Uterus (tissue), 4 donors: Measurements from ENCODE around the gene ITIH4. TPM values are rescaled to one million over a fixed set of nuclear protein-coding genes. Genes with fewer than 3 reads are reported as not detected.
A peak's percentile ranks its signal among the peaks of the same experiment; 100 is the strongest.

Source experiments
- DNase-seq, 2 donors: peaks; one replicate each; pipeline ENCODE4 v3.0.0-alpha.2; 2019 to 2020
- H3K27ac ChIP-seq, 2 donors: fragments of 200-600 bp; sonication (generic); 1 replicate in 1 of 2; 2 replicates in 1 of 2; pipeline ENCODE4 v1.5.1; 2016 to 2018
- H3K27me3 ChIP-seq, 2 donors: fragments of 200-600 bp; sonication (generic); one replicate each; pipeline ENCODE4 v1.5.1; 2018 to 2019; ENCODE audit warnings: control low read depth in 1 of 2
- H3K36me3 ChIP-seq, 2 donors: fragments of 200-600 bp; sonication (generic); one replicate each; pipeline ENCODE4 v1.5.1; 2019; ENCODE audit warnings: control low read depth in 1 of 2
- H3K4me1 ChIP-seq, 2 donors: fragments of 200-600 bp; sonication (generic); one replicate each; pipeline ENCODE4 v1.5.1; 2018 to 2019; ENCODE audit warnings: control low read depth in 1 of 2
- H3K4me3 ChIP-seq, 2 donors: fragments of 200-600 bp; sonication (generic); 1 replicate in 1 of 2; 2 replicates in 1 of 2; pipeline ENCODE4 v1.5.1; 2018 to 2019; ENCODE audit warnings: mild to moderate bottlenecking in 1 of 2
- H3K9me3 ChIP-seq, 2 donors: fragments of 200-600 bp; sonication (generic); one replicate each; pipeline ENCODE4 v1.5.1; 2019; ENCODE audit warnings: control low read depth in 1 of 2
- CTCF ChIP-seq, 4 experiments: fragments of 200-600 bp in 2 of 4; fragments of 450-650 bp in 2 of 4; sonication (generic) in 2 of 4; IDR thresholded peaks; one replicate each; pipeline ENCODE4 v1.5.1; 2016 to 2019; ENCODE audit warnings: antibody characterized with exemption in 4 of 4, mild to moderate bottlenecking in 2 of 4, moderate library complexity in 1 of 4
- POLR2A ChIP-seq, 2 donors: fragments of 450-650 bp; IDR thresholded peaks; one replicate each; pipeline ENCODE4 v1.6.1; 2016; ENCODE audit warnings: antibody characterized with exemption in 2 of 2, mild to moderate bottlenecking in 1 of 2, moderate library complexity in 1 of 2
- intact Hi-C: fragments of 100-400 bp; cut with DNase I; formaldehyde crosslinking; loops from one replicate; pipeline ENCODE4 v1.15.1; 2023; ENCODE audit warnings: low total_unique reads
- total RNA-seq, 4 donors: library from RNA; depleted of rRNA in 3 of 4; stranded (reverse); fragments of >200 nt in 3 of 4; gene quantifications; one replicate each; pipeline versions ENCODE4 v1.1.0 to v1.2.4, GENCODE V29; 2014 to 2023
- donor health status: DM: yes; HTN: yes; CAD: no.

The ITIH4 gene
- total RNA-seq, 4 donors from 2014 or later, result 0.26 to 8.7 (median 6.9) TPM

GRCh38 chr3:52829906-52830463 is 487 bp downstream of the ITIH4 start:
- Histone ChIP-seq H3K4me1 (no peaks in the 10 kb centered on the region), H3K27ac (peak overlapping the region in 1 of 2 donors; percentile 55), H3K4me3 (no peak overlapping the region), H3K36me3 (no peaks in the 10 kb centered on the region), H3K9me3 (no peaks in the 10 kb centered on the region), H3K27me3 (no peaks in the 10 kb centered on the region)
- no peak for TF ChIP-seq POLR2A (IDR thresholded peaks at IDR 0.05)
- TF ChIP-seq CTCF (IDR thresholded peaks at IDR 0.05), result no peak
- no peak for DNase-seq
- intact Hi-C loops, result no loop called here

GRCh38 chr3:52829482-52829881 is 990 bp downstream of the ITIH4 start:
- H3K27ac ChIP-seq, result no peak overlapping the region
- no peaks in the 10 kb centered on the region for H3K27me3 ChIP-seq
- TF ChIP-seq CTCF (IDR thresholded peaks at IDR 0.05) (no peak), POLR2A (IDR thresholded peaks at IDR 0.05) (no peak)
- intact Hi-C loops, result no loop called here
- no peak overlapping the region for H3K4me3 ChIP-seq
- DNase-seq, result no peak
- no peaks in the 10 kb centered on the region for H3K4me1 ChIP-seq
- H3K9me3 ChIP-seq, result no peaks in the 10 kb centered on the region
- H3K36me3 ChIP-seq, result no peaks in the 10 kb centered on the region

- no peak overlapping the region for H3K27ac ChIP-seq
- H3K36me3 ChIP-seq, result no peaks in the 10 kb centered on the region
- H3K9me3 ChIP-seq, result no peaks in the 10 kb centered on the region
- intact Hi-C loops, result no loop called here
- DNase-seq, result no peak
- no peaks in the 10 kb centered on the region for H3K27me3 ChIP-seq
- no peak for TF ChIP-seq POLR2A (IDR thresholded peaks at IDR 0.05)
- no peak for TF ChIP-seq CTCF (IDR thresholded peaks at IDR 0.05)
- no peak overlapping the region for H3K4me3 ChIP-seq
- H3K4me1 ChIP-seq, result no peaks in the 10 kb centered on the region
These were observed 2.6 kb downstream of the ITIH4 start for GRCh38 chr3:52827866-52828376.

GRCh38 chr3:52827441-52827840 is 3.0 kb downstream of the ITIH4 start:
- TF ChIP-seq CTCF (IDR thresholded peaks at IDR 0.05) (no peak), POLR2A (IDR thresholded peaks at IDR 0.05) (no peak)
- no peaks in the 10 kb centered on the region for H3K36me3 ChIP-seq
- H3K4me1 ChIP-seq, result no peaks in the 10 kb centered on the region
- H3K27ac ChIP-seq, result no peak overlapping the region
- no peaks in the 10 kb centered on the region for H3K27me3 ChIP-seq
- intact Hi-C loops, result no loop called here
- H3K9me3 ChIP-seq, result no peaks in the 10 kb centered on the region
- H3K4me3 ChIP-seq, result no peak overlapping the region
- no peak for DNase-seq

- intact Hi-C loops, result no loop called here
- no peaks in the 10 kb centered on the region for H3K27me3 ChIP-seq
- no peak overlapping the region for H3K27ac ChIP-seq
- no peak for TF ChIP-seq POLR2A (IDR thresholded peaks at IDR 0.05)
- TF ChIP-seq CTCF (IDR thresholded peaks at IDR 0.05), result no peak
- no peak for DNase-seq
- H3K4me1 ChIP-seq, result no peaks in the 10 kb centered on the region
- no peaks in the 10 kb centered on the region for H3K36me3 ChIP-seq
- H3K4me3 ChIP-seq, result no peak overlapping the region
- H3K9me3 ChIP-seq, result no peaks in the 10 kb centered on the region
These were observed 6.4 kb downstream of the ITIH4 start for GRCh38 chr3:52824037-52824436.
